OCI-LY3 (cell line): Measurements from ENCODE around the gene ZNF296.

ENCODE experiments used
- EZH2phosphoT487 ChIP-seq: fragments of 200-600 bp; shearing (Covaris generic); IDR thresholded peaks from 2 replicates; pipeline ENCODE4 v1.6.1; 2018; ENCODE audit warnings: antibody characterized with exemption, mixed run types, low read depth
- TF ChIP-seq, protein P1 (sequence below): fragments of 200-600, 300-600 bp; sonication (generic); IDR thresholded peaks from 2 replicates; pipeline ENCODE4 v1.5.1; 2014; ENCODE audit warnings: antibody characterized with exemption, low read length, low read depth

DNA sequence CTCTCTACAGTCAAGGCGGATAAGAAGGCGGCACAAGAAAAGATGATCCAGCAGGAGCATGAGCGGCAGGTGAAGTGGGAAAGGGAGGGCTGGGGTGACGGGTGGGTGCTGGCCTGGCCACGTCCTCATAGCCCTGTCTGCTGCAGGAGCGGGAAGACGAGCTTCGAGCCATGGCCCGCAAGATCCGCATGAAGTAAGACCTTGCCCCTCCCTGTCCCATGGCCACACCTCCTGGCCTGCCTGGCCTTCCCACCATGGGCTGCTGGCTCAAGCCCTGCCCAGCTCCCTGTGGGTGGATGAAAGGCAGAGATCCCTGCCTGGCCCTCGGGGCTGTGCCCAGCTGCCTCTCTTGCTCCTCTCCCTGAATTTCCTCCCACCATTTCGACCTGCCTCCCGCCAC lies 7.2 kb downstream of the ZNF296 start:
- TF ChIP-seq, protein P1, sequence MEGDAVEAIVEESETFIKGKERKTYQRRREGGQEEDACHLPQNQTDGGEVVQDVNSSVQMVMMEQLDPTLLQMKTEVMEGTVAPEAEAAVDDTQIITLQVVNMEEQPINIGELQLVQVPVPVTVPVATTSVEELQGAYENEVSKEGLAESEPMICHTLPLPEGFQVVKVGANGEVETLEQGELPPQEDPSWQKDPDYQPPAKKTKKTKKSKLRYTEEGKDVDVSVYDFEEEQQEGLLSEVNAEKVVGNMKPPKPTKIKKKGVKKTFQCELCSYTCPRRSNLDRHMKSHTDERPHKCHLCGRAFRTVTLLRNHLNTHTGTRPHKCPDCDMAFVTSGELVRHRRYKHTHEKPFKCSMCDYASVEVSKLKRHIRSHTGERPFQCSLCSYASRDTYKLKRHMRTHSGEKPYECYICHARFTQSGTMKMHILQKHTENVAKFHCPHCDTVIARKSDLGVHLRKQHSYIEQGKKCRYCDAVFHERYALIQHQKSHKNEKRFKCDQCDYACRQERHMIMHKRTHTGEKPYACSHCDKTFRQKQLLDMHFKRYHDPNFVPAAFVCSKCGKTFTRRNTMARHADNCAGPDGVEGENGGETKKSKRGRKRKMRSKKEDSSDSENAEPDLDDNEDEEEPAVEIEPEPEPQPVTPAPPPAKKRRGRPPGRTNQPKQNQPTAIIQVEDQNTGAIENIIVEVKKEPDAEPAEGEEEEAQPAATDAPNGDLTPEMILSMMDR = no peak
- no peak for TF ChIP-seq EZH2phosphoT487
